Thyroid gland (tissue), 4 donors: Measurements from ENCODE around the gene DOK3. TPM values are rescaled to one million over a fixed set of nuclear protein-coding genes. Genes with fewer than 3 reads are reported as not detected.

ENCODE experiments used
- DNase-seq, 2 donors: peaks; one replicate each; pipeline ENCODE4 v3.0.0-alpha.2; 2019
- H3K27ac ChIP-seq, 3 donors: fragments of 200-600 bp; sonication (generic); 1 replicate in 2 of 3; 2 replicates in 1 of 3; pipeline ENCODE4 v1.5.1; 2016 to 2019; ENCODE audit warnings: mild to moderate bottlenecking in 1 of 3, moderate library complexity in 1 of 3
- H3K27me3 ChIP-seq: fragments of 200-600 bp; sonication (generic); one replicate; pipeline ENCODE4 v1.5.1; 2019
- H3K36me3 ChIP-seq, 2 donors: fragments of 200-600 bp; sonication (generic); one replicate each; pipeline ENCODE4 v1.5.1; 2016 to 2019
- H3K4me1 ChIP-seq, 2 donors: fragments of 200-600 bp; sonication (generic); one replicate each; pipeline ENCODE4 v1.5.1; 2017 to 2019
- H3K4me3 ChIP-seq, 3 donors: fragments of 200-600 bp; sonication (generic); replicated peaks in 1 of 3; 1 replicate in 2 of 3; 2 replicates in 1 of 3; pipeline ENCODE4 v1.5.1; 2016; ENCODE audit warnings: mild to moderate bottlenecking in 1 of 3
- H3K9me3 ChIP-seq: fragments of 200-600 bp; sonication (generic); one replicate; pipeline ENCODE4 v1.5.1; 2017
- POLR2A ChIP-seq, 2 donors: fragments of 450-650 bp; IDR thresholded peaks; one replicate each; pipeline ENCODE4 v1.6.1; 2017; ENCODE audit warnings: antibody characterized with exemption in 2 of 2, mild to moderate bottlenecking in 2 of 2, moderate library complexity in 1 of 2
- WGBS, 2 donors: methylation state at CpG; one replicate each; pipeline ENCODE4 v1.1.5; 2017; 5-methylcytosine and 5-hydroxymethylcytosine counted together
- intact Hi-C: fragments of 100-400 bp; cut with DNase I; formaldehyde crosslinking; loops from one replicate; pipeline ENCODE4 v1.15.1; 2023
- total RNA-seq, 4 donors: library from RNA; depleted of rRNA; stranded (reverse); fragments of >200 nt; gene quantifications; one replicate each; pipeline ENCODE4 v1.2.3, GENCODE V29; 2016
- TF ChIP-seq, protein P1 (sequence below), 6 experiments: fragments of 200-600 bp in 3 of 6; fragments of 450-650 bp in 3 of 6; sonication (generic) in 3 of 6; IDR thresholded peaks; one replicate each; pipeline ENCODE4 v1.5.1; 2016 to 2019; ENCODE audit warnings: antibody characterized with exemption in 6 of 6, mild to moderate bottlenecking in 2 of 6, inconsistent platforms in 1 of 6, moderate library complexity in 1 of 6

Gene DOK3
- total RNA-seq, 4 donors from 2014 or later, result 2.0 to 5.9 (median 3.5) TPM

DNA sequence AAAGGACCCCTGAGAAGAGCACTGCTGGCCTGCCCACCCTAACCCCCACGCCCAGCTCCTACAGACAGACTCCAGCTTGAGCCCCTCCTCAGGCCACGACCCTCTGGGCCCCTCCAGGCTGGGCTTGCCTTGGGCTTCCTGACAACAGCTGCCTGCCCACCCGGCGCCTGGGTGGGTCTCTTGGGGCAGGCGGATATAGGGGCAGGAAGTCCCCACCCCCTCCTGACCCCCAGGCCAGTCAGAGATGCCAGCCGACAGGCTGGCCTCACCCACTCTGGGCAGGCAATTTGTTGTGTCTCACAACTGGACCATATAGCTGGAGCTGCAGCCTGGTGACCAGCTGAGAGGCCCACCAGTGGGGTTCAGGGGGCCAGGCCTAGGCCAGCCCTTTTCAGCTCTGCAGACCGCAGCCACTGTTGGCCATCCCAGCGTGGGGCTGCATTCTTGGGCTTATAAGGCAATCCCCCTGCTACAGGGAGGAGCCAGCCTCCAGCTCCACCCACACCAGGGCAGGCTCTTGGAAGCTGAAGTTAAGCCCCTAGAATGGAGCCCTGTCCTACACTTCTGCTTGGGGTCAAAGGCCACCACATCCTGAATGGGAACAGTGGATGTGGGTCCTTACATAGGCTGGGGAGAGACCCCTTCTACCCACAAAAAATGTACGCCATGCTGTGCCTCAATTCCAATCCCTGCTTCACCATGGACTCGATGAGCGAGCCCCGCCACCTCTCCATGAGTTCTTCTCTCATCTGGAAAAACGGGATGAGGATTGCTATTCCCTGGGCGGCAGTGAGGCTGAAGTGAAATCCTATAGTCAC is 14.2 kb downstream of the DOK3 start:
- H3K27me3 ChIP-seq, result no peaks in the 10 kb centered on the region
- H3K4me3 ChIP-seq, result no peak overlapping the region
- intact Hi-C loops, result no loop called here
- DNase-seq, result peak in 1 of 2 donors; percentile 11
- TF ChIP-seq, protein P1, sequence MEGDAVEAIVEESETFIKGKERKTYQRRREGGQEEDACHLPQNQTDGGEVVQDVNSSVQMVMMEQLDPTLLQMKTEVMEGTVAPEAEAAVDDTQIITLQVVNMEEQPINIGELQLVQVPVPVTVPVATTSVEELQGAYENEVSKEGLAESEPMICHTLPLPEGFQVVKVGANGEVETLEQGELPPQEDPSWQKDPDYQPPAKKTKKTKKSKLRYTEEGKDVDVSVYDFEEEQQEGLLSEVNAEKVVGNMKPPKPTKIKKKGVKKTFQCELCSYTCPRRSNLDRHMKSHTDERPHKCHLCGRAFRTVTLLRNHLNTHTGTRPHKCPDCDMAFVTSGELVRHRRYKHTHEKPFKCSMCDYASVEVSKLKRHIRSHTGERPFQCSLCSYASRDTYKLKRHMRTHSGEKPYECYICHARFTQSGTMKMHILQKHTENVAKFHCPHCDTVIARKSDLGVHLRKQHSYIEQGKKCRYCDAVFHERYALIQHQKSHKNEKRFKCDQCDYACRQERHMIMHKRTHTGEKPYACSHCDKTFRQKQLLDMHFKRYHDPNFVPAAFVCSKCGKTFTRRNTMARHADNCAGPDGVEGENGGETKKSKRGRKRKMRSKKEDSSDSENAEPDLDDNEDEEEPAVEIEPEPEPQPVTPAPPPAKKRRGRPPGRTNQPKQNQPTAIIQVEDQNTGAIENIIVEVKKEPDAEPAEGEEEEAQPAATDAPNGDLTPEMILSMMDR (IDR thresholded peaks at IDR 0.05), result no peak
- TF ChIP-seq POLR2A (IDR thresholded peaks at IDR 0.05), result no peak
- no peaks in the 10 kb centered on the region for H3K36me3 ChIP-seq
- H3K27ac ChIP-seq, result peak overlapping the region in 2 of 3 donors; percentile 76 to 84
- peaks cover 19 to 51% of the 10 kb centered on the region in 2 donors for H3K4me1 ChIP-seq
- WGBS, 2 donors, result 85 to 94% methylated on average over 7 of the region's 14 CpGs
- no peaks in the 10 kb centered on the region for H3K9me3 ChIP-seq

DNA sequence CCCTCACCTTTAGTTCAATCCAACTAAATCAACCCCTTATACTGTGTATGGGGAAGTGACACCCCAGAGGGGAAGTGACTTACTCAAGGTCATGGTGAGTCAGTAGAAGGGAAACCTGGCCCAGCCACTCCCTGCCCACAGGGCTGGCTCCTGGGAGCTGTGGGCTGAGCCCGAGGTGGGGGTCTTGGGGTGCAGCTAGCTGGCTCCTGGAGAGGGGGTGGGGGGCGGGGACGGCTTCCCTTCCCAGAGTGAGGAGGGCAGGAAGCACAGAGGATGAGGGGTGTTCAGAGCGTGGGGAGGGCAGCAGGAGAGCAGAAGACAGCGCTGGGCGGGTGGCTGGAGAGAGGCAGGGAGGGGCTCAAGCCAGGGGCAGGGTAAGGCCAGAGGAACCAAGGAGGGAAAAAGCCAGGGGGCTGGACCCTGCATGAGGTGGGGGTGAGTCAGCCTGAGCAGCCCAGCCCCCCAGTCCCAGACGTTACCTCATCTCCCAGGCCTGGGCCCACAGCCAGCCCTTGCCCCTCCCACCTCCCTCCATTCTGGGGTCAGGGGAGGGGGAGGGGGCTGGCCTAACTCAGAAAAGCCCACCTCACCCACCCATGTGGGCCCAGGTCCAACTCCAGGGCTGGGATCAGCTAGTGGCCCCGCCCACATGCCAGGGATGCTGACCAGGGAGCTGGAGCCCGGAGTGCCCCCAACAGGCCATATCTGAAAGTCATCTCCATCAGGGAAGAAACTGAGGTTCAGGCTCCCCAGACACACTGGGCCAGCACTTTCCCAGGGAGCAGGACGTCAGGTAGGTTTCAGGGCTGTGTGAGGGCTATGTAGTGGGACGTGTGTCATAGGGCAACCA is 15.1 kb downstream of the DOK3 start:
- DNase-seq, result peak; percentile 25 to 30
- intact Hi-C loops, result no loop called here
- H3K36me3 ChIP-seq, result peaks cover 0 to 6% of the 10 kb centered on the region in 2 donors
- H3K4me1 ChIP-seq, result peaks cover 19 to 51% of the 10 kb centered on the region in 2 donors
- TF ChIP-seq, protein P1 (IDR thresholded peaks at IDR 0.05), result no peak
- TF ChIP-seq POLR2A (IDR thresholded peaks at IDR 0.05), result no peak
- no peaks in the 10 kb centered on the region for H3K9me3 ChIP-seq
- H3K27me3 ChIP-seq, result no peaks in the 10 kb centered on the region
- H3K4me3 ChIP-seq, result no peak overlapping the region
- WGBS, 2 donors, result 62 to 64% methylated on average over 9 to 10 of the region's 11 CpGs
- H3K27ac ChIP-seq, result peak overlapping the region in 2 of 3 donors; percentile 58 to 70

DNA sequence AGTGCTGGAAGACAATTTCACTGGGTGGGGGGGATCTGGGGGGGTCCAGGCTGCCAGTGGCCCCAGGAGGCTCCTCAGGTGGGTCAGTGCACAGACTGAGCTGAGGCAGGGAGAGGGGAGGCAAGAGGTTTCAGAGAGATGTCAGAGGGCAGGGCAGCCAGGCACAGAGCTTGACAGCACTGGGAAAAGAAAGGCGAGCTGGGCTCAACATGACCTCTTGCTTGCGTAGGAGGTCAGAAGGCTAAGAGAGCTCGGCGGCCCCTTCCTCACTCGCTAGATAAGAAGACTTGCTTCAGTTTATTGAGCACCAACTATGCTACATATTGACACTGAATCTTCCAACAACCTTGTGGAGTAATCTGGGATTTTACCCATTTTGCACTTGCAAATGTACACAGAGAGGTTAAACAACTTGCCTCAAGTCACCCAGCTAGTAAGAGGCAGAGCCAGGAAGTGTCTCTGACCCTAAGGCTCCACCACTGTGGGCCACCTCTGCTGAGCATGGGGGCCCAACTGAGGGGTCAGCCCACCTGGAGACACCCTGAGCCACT is 15.8 kb downstream of the DOK3 start:
- DNase-seq, result no peak
- Histone ChIP-seq H3K4me3 (no peak overlapping the region), H3K36me3 (peaks cover 0 to 6% of the 10 kb centered on the region in 2 donors), H3K9me3 (no peaks in the 10 kb centered on the region), H3K4me1 (peaks cover 19 to 51% of the 10 kb centered on the region in 2 donors), H3K27ac (peak overlapping the region in 2 of 3 donors; percentile 58 to 70), H3K27me3 (no peaks in the 10 kb centered on the region)
- TF ChIP-seq, protein P1 (IDR thresholded peaks at IDR 0.05), result no peak
- no peak for TF ChIP-seq POLR2A (IDR thresholded peaks at IDR 0.05)
- intact Hi-C loops, result no loop called here
- WGBS, 2 donors, result 82 to 88% methylated on average over 5 of the region's 5 CpGs

DNA sequence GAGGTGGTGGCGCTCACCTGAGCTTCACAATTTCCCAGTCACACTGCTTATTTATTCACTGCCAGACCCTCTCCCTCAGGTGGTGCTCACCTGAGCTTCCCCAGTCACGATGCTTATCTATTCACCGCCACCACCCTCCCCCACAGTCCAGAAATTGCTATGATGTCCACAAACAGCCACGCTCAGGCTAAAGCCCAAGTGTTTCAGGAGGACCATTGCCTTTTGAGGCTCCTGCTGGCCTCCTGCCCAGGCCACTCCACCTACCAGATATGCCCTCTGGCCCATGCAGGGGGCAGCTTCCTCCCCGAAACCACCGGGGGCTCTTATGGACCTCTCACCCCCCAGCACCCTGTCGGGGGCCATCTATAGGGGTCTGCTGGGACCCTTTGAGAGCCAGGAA is 16.8 kb downstream of the DOK3 start:
- Histone ChIP-seq H3K36me3 (peaks cover under 1 to 8% of the 10 kb centered on the region in 2 donors), H3K27ac (no peak overlapping the region), H3K4me3 (no peak overlapping the region), H3K27me3 (no peaks in the 10 kb centered on the region), H3K9me3 (no peaks in the 10 kb centered on the region), H3K4me1 (peaks cover 19 to 44% of the 10 kb centered on the region in 2 donors)
- intact Hi-C loops, result no loop called here
- WGBS, 2 donors, result 41 to 60% methylated on average over 6 to 7 of the region's 7 CpGs
- DNase-seq, result peak; percentile 26 to 81
- TF ChIP-seq, protein P1 (IDR thresholded peaks at IDR 0.05), result no peak
- TF ChIP-seq POLR2A (IDR thresholded peaks at IDR 0.05), result no peak
